GM21786 (cell line): ENCODE data around the gene NEK10.
"Not testable (repeated sequence)": the region's sequence is repeated elsewhere in the genome, so short reads cannot be mapped to it uniquely, and the experiment has no call there.

ENCODE experiments used
- ATAC-seq: cut with Tn5 transposase; IDR thresholded peaks from one replicate; pipeline ENCODE4 v1.9.1; 2021; ENCODE audit not compliant: unreplicated experiment

NEK10 gene

DNA sequence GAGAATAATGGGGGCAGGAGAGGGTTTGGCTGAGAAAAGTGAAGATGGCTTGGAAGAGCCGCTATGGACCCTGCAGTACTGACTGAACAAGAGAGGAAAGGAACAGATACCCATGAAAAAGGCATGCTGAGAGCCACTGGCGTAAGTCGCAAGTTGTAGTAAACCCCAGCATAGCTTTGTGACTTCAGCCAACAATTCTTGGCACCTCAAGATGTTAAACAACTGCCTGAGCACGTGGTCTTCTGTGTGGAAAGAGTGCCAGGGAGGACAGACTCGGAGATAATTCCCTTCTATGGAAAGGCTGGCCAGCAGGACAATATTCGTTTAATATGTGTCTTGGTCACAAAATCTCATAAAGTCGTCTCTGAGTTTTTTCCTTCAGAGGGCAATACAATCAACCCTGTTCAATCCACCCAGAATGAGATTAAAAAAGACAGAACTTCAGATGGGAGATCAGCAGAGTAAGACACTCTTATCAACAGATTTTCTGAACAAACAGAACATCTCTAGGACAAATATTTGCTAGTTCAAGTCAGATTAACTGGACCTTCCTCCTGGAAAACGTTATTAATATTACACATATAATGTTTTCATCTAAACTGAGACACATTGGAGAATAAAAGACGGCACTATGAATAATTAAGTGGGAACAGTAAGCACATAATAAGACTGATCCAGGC is 49.2 kb downstream of the NEK10 start:
- no peak for ATAC-seq

GRCh38 chr3:27319304-27319703 is 49.9 kb downstream of the NEK10 start:
- no peak for ATAC-seq

DNA sequence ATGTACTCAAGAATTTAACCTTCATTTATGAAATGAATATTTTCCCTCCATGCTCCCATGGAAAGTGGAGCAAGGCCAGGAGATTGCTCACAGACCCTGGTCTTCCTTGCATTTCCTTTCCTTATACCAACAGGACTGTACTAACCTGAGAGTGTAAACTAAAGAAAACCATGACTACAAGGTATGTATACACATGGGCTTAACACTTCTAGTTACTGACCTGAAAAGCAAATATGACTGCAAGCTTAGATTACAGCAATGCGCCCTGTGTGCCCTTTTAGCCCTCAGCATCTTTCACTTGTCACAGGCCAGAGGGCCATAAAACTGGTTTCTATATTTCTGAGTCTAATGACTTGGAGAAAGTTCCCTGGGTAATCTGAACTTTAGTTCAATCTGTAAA is 52.1 kb downstream of the NEK10 start:
- ATAC-seq, result no peak

DNA sequence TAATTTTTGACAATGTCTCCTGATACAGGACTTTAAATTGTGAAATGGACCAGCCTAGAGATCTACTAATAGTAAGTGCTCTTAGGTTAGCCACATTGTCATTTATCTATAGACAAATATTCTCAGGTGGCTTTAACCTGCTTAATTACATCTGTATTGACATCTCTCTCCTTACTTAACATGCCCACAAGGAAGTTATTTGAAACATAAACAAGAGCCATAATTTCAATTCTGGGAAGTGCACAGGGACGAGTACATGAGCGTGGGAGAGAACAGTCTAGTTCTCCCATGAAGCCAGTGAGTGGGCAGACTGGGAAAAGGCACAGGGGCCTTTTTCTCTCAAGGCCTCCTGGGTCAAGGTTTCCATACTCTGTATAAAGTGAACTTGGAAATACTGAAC is 54.2 kb downstream of the NEK10 start:
- no peak for ATAC-seq

DNA sequence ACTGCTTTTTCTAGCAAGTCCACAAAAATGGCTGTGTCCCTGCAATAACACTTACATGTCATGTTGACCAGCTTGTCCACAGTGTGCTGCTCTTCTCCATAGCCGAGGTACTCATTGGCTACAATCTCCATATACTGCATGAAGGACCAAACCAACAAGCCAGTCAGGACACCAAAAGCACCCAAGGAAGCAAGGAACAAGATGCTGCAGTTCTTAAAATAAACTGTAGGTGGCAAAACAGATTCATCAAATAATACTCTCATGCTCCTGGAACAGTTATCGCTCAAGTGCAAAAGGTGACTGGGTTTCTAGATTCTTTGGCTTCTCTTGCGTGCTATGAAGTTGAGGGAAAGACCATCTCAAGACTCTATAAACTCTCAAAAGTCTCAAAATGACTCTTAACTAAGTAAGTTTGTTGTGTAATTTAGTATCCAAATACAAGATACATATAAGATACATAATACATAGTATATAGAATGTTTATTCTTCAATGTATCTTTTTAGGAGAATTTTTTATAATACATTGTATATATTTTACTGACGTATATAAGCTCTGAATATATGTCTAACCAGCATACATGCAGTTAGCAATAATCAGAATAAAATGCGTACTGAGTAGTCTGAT is 57.0 kb downstream of the NEK10 start:
- ATAC-seq, result peak; percentile 92

- ATAC-seq, result no peak
Measured at GRCh38 chr3:27311400-27311799, 57.8 kb downstream of the NEK10 start.

- no peak for ATAC-seq
Measured at GRCh38 chr3:27310688-27311087, 58.5 kb downstream of the NEK10 start.

- ATAC-seq, result no peak
Measured at GRCh38 chr3:27307566-27307965, 61.6 kb downstream of the NEK10 start.

GRCh38 chr3:27302891-27303290 is 66.3 kb downstream of the NEK10 start:
- ATAC-seq, result no peak

DNA sequence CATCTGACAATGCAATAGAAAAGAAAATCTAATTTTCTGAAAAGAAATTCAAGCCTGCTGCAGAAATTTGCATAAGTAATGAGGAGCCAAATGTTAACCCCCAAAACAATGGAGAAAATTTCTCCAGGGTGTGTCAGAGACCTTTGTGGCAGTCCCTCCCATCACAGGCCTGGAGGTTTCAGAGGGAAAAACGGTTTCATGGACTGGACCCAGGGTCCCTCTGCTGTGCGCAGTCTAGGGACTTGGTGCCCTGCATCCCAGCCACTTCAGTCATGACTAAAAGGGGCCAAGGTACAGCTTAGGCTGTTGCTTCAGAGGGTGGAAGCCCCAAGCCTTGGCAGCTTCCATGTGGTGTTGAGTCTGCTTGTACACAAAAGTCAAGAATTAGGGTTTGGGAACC is 70.2 kb downstream of the NEK10 start:
- ATAC-seq, result not testable (repeated sequence)

DNA sequence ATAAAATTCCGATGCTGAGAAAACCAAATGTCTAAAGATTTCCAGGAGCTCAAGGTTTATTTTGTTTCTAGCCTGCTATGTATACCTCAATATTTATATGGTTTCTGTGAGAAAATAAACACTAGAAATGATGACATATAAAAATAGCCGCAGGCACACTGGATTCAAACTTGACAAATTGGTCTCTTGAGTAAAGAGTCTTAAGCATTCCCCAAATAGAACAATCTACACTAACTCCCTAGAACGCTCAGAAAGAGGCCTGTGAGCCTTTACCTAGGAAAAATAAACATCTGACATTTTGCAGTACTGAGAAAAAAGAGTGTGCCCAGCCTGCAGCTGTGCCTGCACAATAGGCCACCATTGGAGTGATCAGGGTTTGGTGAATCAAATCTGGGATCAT is 75.2 kb downstream of the NEK10 start:
- ATAC-seq, result no peak

GRCh38 chr3:27290760-27291159 is 78.4 kb downstream of the NEK10 start:
- no peak for ATAC-seq

- no peak for ATAC-seq
Measured at GRCh38 chr3:27289769-27290413, 79.3 kb downstream of the NEK10 start.

- ATAC-seq, result no peak
Measured at GRCh38 chr3:27287052-27287451, 82.1 kb downstream of the NEK10 start.

- not testable (repeated sequence) for ATAC-seq
Measured at GRCh38 chr3:27286467-27286866, 82.7 kb downstream of the NEK10 start.

GRCh38 chr3:27285668-27286067 is 83.5 kb downstream of the NEK10 start:
- no peak for ATAC-seq

- ATAC-seq, result no peak
Measured at GRCh38 chr3:27281671-27282150, 87.5 kb downstream of the NEK10 start.

GRCh38 chr3:27279123-27279522 is 90.1 kb downstream of the NEK10 start:
- ATAC-seq, result no peak

- ATAC-seq, result no peak
Measured at GRCh38 chr3:27278383-27279055, 90.7 kb downstream of the NEK10 start.

GRCh38 chr3:27275441-27275990 is 93.7 kb downstream of the NEK10 start:
- no peak for ATAC-seq

- no peak for ATAC-seq
Measured at GRCh38 chr3:27271890-27272289, 97.3 kb downstream of the NEK10 start.
